Liver (tissue), 9 donors: ENCODE data around the gene B9D2. TPM values are rescaled to one million over a fixed set of nuclear protein-coding genes. Genes with fewer than 3 reads are reported as not detected.

Experiments used
- DNase-seq: peaks from one replicate; pipeline ENCODE4 v3.0.0-alpha.2; 2017; ENCODE audit warnings: low spot score
- H3K27ac ChIP-seq, 2 donors: one replicate each; pipeline ENCODE4 v1.7.0; 2013; ENCODE audit warnings: inconsistent platforms in 2 of 2, low read length in 2 of 2, control low read depth in 1 of 2, low read depth in 1 of 2, mild to moderate bottlenecking in 1 of 2
- H3K27me3 ChIP-seq, 4 donors: one replicate each; pipeline versions ENCODE4 v1.6.1 to v1.7.0; 2013; ENCODE audit warnings: low read length in 3 of 4, inconsistent platforms in 1 of 4, mild to moderate bottlenecking in 1 of 4, moderate library complexity in 1 of 4; ENCODE audit not compliant: control insufficient read depth in 4 of 4, insufficient read depth in 4 of 4
- H3K36me3 ChIP-seq, 4 donors: one replicate each; pipeline versions ENCODE4 v1.6.1 to v1.7.0; 2013; ENCODE audit warnings: low read length in 3 of 4, mild to moderate bottlenecking in 3 of 4, low read depth in 1 of 4, moderate library complexity in 1 of 4; ENCODE audit not compliant: control insufficient read depth in 4 of 4, insufficient read depth in 3 of 4
- H3K4me1 ChIP-seq, 4 donors: one replicate each; pipeline versions ENCODE4 v1.6.1 to v1.7.0; 2013; ENCODE audit warnings: low read length in 3 of 4, mild to moderate bottlenecking in 3 of 4, moderate library complexity in 1 of 4; ENCODE audit not compliant: control insufficient read depth in 4 of 4, insufficient read depth in 4 of 4
- H3K4me3 ChIP-seq, 3 donors: one replicate each; pipeline versions ENCODE4 v1.6.1 to v1.7.0; 2013; ENCODE audit warnings: low read length in 3 of 3, control low read depth in 1 of 3, low read depth in 1 of 3, mild to moderate bottlenecking in 1 of 3
- H3K9ac ChIP-seq, 2 donors: one replicate each; pipeline ENCODE4 v1.7.0; 2013; ENCODE audit warnings: low read length in 2 of 2, mild to moderate bottlenecking in 2 of 2, moderate library complexity in 2 of 2, control low read depth in 1 of 2, low read depth in 1 of 2
- H3K9me3 ChIP-seq, 4 donors: one replicate each; pipeline versions ENCODE4 v1.6.1 to v1.7.0; 2013; ENCODE audit warnings: low read length in 3 of 4; ENCODE audit not compliant: control insufficient read depth in 4 of 4
- ATF3 ChIP-seq: IDR thresholded peaks from 2 replicates; pipeline ENCODE4 v1.6.1; 2016; ENCODE audit warnings: antibody characterized with exemption
- EGR1 ChIP-seq, 2 donors: IDR thresholded peaks; 2 replicates each; pipeline ENCODE4 v1.6.1; 2016 to 2018; ENCODE audit warnings: antibody characterized with exemption in 2 of 2, low read depth in 2 of 2
- FOXA1 ChIP-seq: IDR thresholded peaks from 2 replicates; pipeline ENCODE4 v1.6.1; 2016; ENCODE audit warnings: antibody characterized with exemption
- FOXA2 ChIP-seq: IDR thresholded peaks from 2 replicates; pipeline ENCODE4 v1.6.1; 2016; ENCODE audit warnings: antibody characterized with exemption
- GABPA ChIP-seq, 2 donors: IDR thresholded peaks in 1 of 2; conservative IDR thresholded peaks in 1 of 2; 2 replicates each; pipeline ENCODE4 v1.6.1; 2016; ENCODE audit warnings: antibody characterized with exemption in 2 of 2, mild to moderate bottlenecking in 1 of 2, moderate library complexity in 1 of 2
- HNF4A ChIP-seq, 2 donors: conservative IDR thresholded peaks; 2 replicates each; pipeline ENCODE4 v1.6.1; 2016; ENCODE audit warnings: antibody characterized with exemption in 2 of 2, mild to moderate bottlenecking in 2 of 2
- HNF4G ChIP-seq: IDR thresholded peaks from 2 replicates; pipeline ENCODE4 v1.6.1; 2016; ENCODE audit warnings: antibody characterized with exemption
- JUND ChIP-seq, 2 donors: IDR thresholded peaks; 2 replicates each; pipeline ENCODE4 v1.6.1; 2016; ENCODE audit warnings: antibody characterized with exemption in 2 of 2
- NR2F2 ChIP-seq: IDR thresholded peaks from 2 replicates; pipeline ENCODE4 v1.6.1; 2016; ENCODE audit warnings: antibody characterized with exemption
- RAD21 ChIP-seq, 2 donors: IDR thresholded peaks; 2 replicates each; pipeline ENCODE4 v1.6.1; 2016; ENCODE audit warnings: antibody characterized with exemption in 2 of 2, mild to moderate bottlenecking in 2 of 2
- RXRA ChIP-seq, 2 donors: IDR thresholded peaks; 2 replicates each; pipeline ENCODE4 v1.6.1; 2017 to 2018; ENCODE audit warnings: antibody characterized with exemption in 2 of 2, mild to moderate bottlenecking in 1 of 2
- SP1 ChIP-seq: IDR thresholded peaks from 2 replicates; pipeline ENCODE4 v1.6.1; 2018; ENCODE audit warnings: antibody characterized with exemption, mild to moderate bottlenecking
- TAF1 ChIP-seq: conservative IDR thresholded peaks from 2 replicates; pipeline ENCODE4 v1.6.1; 2016; ENCODE audit warnings: antibody characterized with exemption, mild to moderate bottlenecking
- YY1 ChIP-seq: IDR thresholded peaks from 2 replicates; pipeline ENCODE4 v1.6.1; 2016; ENCODE audit warnings: antibody characterized with exemption, mild to moderate bottlenecking
- whole genome bisulfite sequencing: extraction: QIAGEN DNeasy Blood & Tissue Kit; methylation state at CpG from one replicate; pipeline ENCODE4 v1.1.7; 2013; 5-methylcytosine and 5-hydroxymethylcytosine counted together
- polyA plus RNA-seq, 2 donors: library from polyadenylated mRNA; stranded (reverse) in 1 of 2; unstranded in 1 of 2; fragments of 200-250 nt in 1 of 2; fragments of >200 nt in 1 of 2; fragmentation: Nextera tagmentation in 1 of 2; extraction: Ambion mirVana in 1 of 2; gene quantifications; one replicate each; pipeline versions ENCODE4 v1.2.1 to v1.2.3, GENCODE V29; 2013 to 2015
- total RNA-seq, 2 donors: library from RNA; depleted of rRNA; stranded (reverse); fragments of >200 nt; gene quantifications; one replicate each; pipeline ENCODE4 v1.2.3, GENCODE V29; 2014
- TF ChIP-seq, protein P1 (sequence below): IDR thresholded peaks from 2 replicates; pipeline ENCODE4 v1.6.1; 2016; ENCODE audit warnings: antibody characterized with exemption, mild to moderate bottlenecking
- TF ChIP-seq, protein P2 (sequence below): IDR thresholded peaks from 2 replicates; pipeline ENCODE4 v1.6.1; 2016; ENCODE audit warnings: antibody characterized with exemption
- TF ChIP-seq, protein P3 (sequence below): fragments of 150-350 bp; IDR thresholded peaks from 2 replicates; pipeline ENCODE4 v1.5.1; 2017; ENCODE audit warnings: improper control_type of control experiment, low read depth, low read length; ENCODE audit not compliant: missing input control
- donor health status: healthy.
- donor health status: healthy.
- donor health status: healthy.
- donor health status: healthy.
- donor health status: healthy.

Gene B9D2
- total and polyA plus RNA-seq, 4 donors: 2.4 to 3.7 (median 3.0) TPM

DNA sequence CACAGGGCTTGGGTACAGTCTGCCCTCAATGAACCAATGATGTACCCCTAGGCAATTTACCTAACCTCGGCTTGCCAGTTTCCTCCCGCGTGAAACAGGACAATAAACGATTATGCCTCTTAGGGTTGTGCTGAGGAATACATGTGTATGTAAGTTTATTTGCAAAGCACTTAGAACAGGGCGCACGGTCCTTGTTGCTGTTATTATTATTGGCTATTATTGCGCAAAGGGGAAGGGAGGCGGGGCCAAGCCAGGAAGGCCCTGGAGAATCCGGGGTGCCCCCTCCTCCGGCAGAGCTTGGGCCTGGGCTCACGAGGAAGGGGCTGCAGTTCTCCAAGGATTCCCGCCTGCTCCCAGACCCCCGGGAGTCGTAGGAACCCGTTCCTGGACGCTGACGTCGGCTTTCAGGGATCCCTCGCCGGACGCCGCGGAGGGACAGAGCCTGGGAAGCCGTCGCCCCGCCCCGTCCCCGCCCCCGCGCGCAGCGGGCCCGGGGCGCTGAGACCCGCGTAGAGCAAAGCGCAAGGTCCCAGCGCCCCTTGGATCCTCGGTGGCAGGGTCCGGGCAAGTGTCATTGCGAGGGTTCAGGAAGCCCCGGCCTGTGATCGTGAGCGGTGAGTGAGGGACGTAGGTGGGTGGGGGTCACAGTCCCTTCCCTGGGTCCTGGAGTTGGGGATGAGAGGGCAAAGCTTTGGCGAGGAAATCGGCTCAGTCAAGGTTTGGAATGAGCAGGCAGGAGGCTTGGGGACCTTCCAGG, 12.5 kb upstream of the B9D2 start, which contains the start of gene TMEM91:
TMEM91 (plus strand) TSS at position 293 of the 757 bp plus-strand sequence. CDS start 1,777 bp downstream, outside the sequence.
- TF ChIP-seq FOXA1 (no peak), GABPA (IDR thresholded peaks at IDR 0.05 in 1 of 2, conservative IDR thresholded peaks at IDR 0.05 in 1 of 2) (no peak), HNF4G (no peak), HNF4A (conservative IDR thresholded peaks at IDR 0.05) (no peak), RAD21 (IDR thresholded peaks at IDR 0.05) (no peak), FOXA2 (no peak), JUND (IDR thresholded peaks at IDR 0.05) (no peak), RXRA (IDR thresholded peaks at IDR 0.05) (no peak), SP1 (no peak), EGR1 (IDR thresholded peaks at IDR 0.05; ENCODE audit: low read depth in 2 of 2) (no peak), TAF1 (no peak), ATF3 (no peak), YY1 (no peak), NR2F2 (no peak)
- TF ChIP-seq, protein P1, sequence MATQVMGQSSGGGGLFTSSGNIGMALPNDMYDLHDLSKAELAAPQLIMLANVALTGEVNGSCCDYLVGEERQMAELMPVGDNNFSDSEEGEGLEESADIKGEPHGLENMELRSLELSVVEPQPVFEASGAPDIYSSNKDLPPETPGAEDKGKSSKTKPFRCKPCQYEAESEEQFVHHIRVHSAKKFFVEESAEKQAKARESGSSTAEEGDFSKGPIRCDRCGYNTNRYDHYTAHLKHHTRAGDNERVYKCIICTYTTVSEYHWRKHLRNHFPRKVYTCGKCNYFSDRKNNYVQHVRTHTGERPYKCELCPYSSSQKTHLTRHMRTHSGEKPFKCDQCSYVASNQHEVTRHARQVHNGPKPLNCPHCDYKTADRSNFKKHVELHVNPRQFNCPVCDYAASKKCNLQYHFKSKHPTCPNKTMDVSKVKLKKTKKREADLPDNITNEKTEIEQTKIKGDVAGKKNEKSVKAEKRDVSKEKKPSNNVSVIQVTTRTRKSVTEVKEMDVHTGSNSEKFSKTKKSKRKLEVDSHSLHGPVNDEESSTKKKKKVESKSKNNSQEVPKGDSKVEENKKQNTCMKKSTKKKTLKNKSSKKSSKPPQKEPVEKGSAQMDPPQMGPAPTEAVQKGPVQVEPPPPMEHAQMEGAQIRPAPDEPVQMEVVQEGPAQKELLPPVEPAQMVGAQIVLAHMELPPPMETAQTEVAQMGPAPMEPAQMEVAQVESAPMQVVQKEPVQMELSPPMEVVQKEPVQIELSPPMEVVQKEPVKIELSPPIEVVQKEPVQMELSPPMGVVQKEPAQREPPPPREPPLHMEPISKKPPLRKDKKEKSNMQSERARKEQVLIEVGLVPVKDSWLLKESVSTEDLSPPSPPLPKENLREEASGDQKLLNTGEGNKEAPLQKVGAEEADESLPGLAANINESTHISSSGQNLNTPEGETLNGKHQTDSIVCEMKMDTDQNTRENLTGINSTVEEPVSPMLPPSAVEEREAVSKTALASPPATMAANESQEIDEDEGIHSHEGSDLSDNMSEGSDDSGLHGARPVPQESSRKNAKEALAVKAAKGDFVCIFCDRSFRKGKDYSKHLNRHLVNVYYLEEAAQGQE: no peak
- TF ChIP-seq, protein P2, sequence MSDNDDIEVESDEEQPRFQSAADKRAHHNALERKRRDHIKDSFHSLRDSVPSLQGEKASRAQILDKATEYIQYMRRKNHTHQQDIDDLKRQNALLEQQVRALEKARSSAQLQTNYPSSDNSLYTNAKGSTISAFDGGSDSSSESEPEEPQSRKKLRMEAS: no peak
- TF ChIP-seq, protein P3, sequence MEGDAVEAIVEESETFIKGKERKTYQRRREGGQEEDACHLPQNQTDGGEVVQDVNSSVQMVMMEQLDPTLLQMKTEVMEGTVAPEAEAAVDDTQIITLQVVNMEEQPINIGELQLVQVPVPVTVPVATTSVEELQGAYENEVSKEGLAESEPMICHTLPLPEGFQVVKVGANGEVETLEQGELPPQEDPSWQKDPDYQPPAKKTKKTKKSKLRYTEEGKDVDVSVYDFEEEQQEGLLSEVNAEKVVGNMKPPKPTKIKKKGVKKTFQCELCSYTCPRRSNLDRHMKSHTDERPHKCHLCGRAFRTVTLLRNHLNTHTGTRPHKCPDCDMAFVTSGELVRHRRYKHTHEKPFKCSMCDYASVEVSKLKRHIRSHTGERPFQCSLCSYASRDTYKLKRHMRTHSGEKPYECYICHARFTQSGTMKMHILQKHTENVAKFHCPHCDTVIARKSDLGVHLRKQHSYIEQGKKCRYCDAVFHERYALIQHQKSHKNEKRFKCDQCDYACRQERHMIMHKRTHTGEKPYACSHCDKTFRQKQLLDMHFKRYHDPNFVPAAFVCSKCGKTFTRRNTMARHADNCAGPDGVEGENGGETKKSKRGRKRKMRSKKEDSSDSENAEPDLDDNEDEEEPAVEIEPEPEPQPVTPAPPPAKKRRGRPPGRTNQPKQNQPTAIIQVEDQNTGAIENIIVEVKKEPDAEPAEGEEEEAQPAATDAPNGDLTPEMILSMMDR: no peak
- Histone ChIP-seq H3K27ac (no peak within 1 kb of the TSS), H3K4me1 (peaks cover 0 to 6% (median 4%) of the 10 kb centered on the region in 4 donors), H3K27me3 (no peaks in the 10 kb centered on the region), H3K36me3 (no peaks in the 10 kb centered on the region), H3K4me3 (peak within 1 kb of the TSS; percentile 39 to 60 (median 57)), H3K9me3 (no peaks in the 10 kb centered on the region), H3K9ac (peak within 1 kb of the TSS in 1 of 2 donors; percentile 1)
- no peak for DNase-seq
- 4% methylated on average over 47 of the region's 47 CpGs for WGBS

GRCh38 chr19:41373993-41374392, 10.0 kb upstream of the B9D2 start:
- Histone ChIP-seq H3K4me1 (peaks cover 0 to 6% (median 4%) of the 10 kb centered on the region in 4 donors), H3K27ac (no peak overlapping the region)

More at GRCh38 chr19:41373993-41374392, 10.0 kb upstream of the B9D2 start:
- TF ChIP-seq JUND (IDR thresholded peaks at IDR 0.05): no peak
- TF ChIP-seq RAD21 (IDR thresholded peaks at IDR 0.05): no peak
- peak; percentile 67 for TF ChIP-seq NR2F2
- TF ChIP-seq ATF3: no peak
- TF ChIP-seq, protein P3: no peak
- TF ChIP-seq, protein P2: no peak
- TF ChIP-seq FOXA2: no peak
- Histone ChIP-seq H3K9me3 (no peaks in the 10 kb centered on the region), H3K9ac (no peak overlapping the region), H3K36me3 (no peaks in the 10 kb centered on the region), H3K4me3 (no peak overlapping the region), H3K27me3 (no peaks in the 10 kb centered on the region)
- 55% methylated on average over 12 of the region's 12 CpGs for WGBS
- no peak for DNase-seq
